HepG2 (cell line): ENCODE results near the gene CDC14B. TPM values are rescaled to one million over a fixed set of nuclear protein-coding genes. Genes with fewer than 3 reads are reported as not detected.
"Not testable (repeated sequence)": the region's sequence is repeated elsewhere in the genome, so short reads cannot be mapped to it uniquely, and the experiment has no call there.

Source experiments
- ATAC-seq: fragments of 200-7000 bp; cut with Tn5 transposase; 3 replicates; pipeline ENCODE4 v1.9.1; 2020; ENCODE audit warnings: mild to moderate bottlenecking, moderate library complexity
- BruUV-seq: library from RNA; stranded (reverse); fragments of 400-500 nt; replicated peaks from 2 replicates; lab custom pipeline; 2021; lab: Mats Ljungman, UMichigan
- CTCF ChIA-PET: fragments of 300-600 bp; formaldehyde crosslinking; extraction: SDS; loops from one replicate; lab custom pipeline; 2021; ENCODE audit warnings: low total read pairs, inconsistent platforms, low intra/inter-chr PET ratio; lab: Yijun Ruan, JAX
- POLR2A ChIA-PET: fragments of 350-600 bp; sonication (Branson Sonifier 250); formaldehyde crosslinking; loops from one replicate; lab custom pipeline; 2020; ENCODE audit warnings: antibody characterized with exemption, inconsistent platforms; lab: Yijun Ruan, JAX
- DNase-seq: peaks from one replicate; pipeline ENCODE4 v3.0.0-alpha.2; 2015; ENCODE audit warnings: low spot score
- FAIRE-seq: peaks from 3 replicates; lab custom pipeline; 2011; peaks lifted over from hg19 to GRCh38; lab: Jason Lieb, UNC
- H2AFZ ChIP-seq: one replicate; pipeline ENCODE4 v1.6.1; 2011; ENCODE audit warnings: low read length, inconsistent platforms
- H3K27ac ChIP-seq: fragments of 300-600 bp; 3 replicates; pipeline ENCODE4 v1.8.0; 2011; ENCODE audit warnings: mixed run types, mild to moderate bottlenecking, mixed read lengths, low read length, inconsistent platforms; ENCODE audit not compliant: insufficient read depth; ENCODE audit errors: extremely low read length
- H3K27me3 ChIP-seq, 2 experiments: fragments of 200-600 bp in 1 of 2; 2 replicates in 1 of 2; 3 replicates in 1 of 2; pipeline versions ENCODE4 v1.6.0 to v1.8.0; 2011; ENCODE audit warnings: low read length in 2 of 2, mild to moderate bottlenecking in 2 of 2, moderate library complexity in 2 of 2, inconsistent platforms in 1 of 2; ENCODE audit not compliant: insufficient read depth in 2 of 2, control insufficient read depth in 1 of 2
- H3K36me3 ChIP-seq, 2 experiments: fragments of 200-600 bp in 1 of 2; replicated peaks in 1 of 2; 2 replicates in 1 of 2; 3 replicates in 1 of 2; pipeline versions ENCODE4 v1.5.1 to v1.8.0; 2011; ENCODE audit warnings: low read length in 2 of 2, inconsistent platforms in 1 of 2; ENCODE audit not compliant: insufficient read depth in 2 of 2, control insufficient read depth in 1 of 2
- H3K4me1 ChIP-seq: 2 replicates; pipeline ENCODE4 v1.5.1; 2012; ENCODE audit warnings: low read length, inconsistent platforms; ENCODE audit not compliant: insufficient read depth
- H3K4me2 ChIP-seq: 2 replicates; pipeline ENCODE4 v1.6.0; 2011; ENCODE audit warnings: low read depth, low read length, inconsistent platforms
- H3K4me3 ChIP-seq, 3 experiments: fragments of 200-600 bp in 1 of 3; sonication (generic), shearing (Covaris generic) in 1 of 3; replicated peaks in 1 of 3; 2 replicates each; pipeline ENCODE4 v1.5.1; 2011 to 2016; ENCODE audit warnings: low read length in 3 of 3, inconsistent platforms in 2 of 3, low read depth in 2 of 3, mild to moderate bottlenecking in 2 of 3, control low read depth in 1 of 3, mixed read lengths in 1 of 3; ENCODE audit not compliant: insufficient read depth in 1 of 3
- H3K79me2 ChIP-seq: one replicate; pipeline ENCODE4 v1.6.1; 2011; ENCODE audit warnings: low read length, inconsistent platforms; ENCODE audit not compliant: insufficient read depth
- H3K9ac ChIP-seq: 2 replicates; pipeline ENCODE4 v1.6.0; 2011; ENCODE audit warnings: mild to moderate bottlenecking, low read depth, low read length, inconsistent platforms; ENCODE audit not compliant: insufficient read depth
- H3K9me3 ChIP-seq: 2 replicates; pipeline ENCODE4 v1.5.1; 2012; ENCODE audit warnings: mild to moderate bottlenecking, low read length
- H4K20me1 ChIP-seq: 2 replicates; pipeline ENCODE4 v1.6.0; 2011; ENCODE audit warnings: inconsistent platforms, mild to moderate bottlenecking, low read length, moderate library complexity; ENCODE audit not compliant: insufficient read depth
- GABPB1 ChIP-seq: IDR thresholded peaks from 2 replicates; pipeline ENCODE4 v1.6.1; 2016; ENCODE audit warnings: mild to moderate bottlenecking, missing genetic modification reagents, moderate library complexity, missing compliant biosample characterization
- WGBS: methylation state at CpG from one replicate; pipeline ENCODE4 v1.1.6; 2017; ENCODE audit warnings: low lambda C conversion rate; 5-methylcytosine and 5-hydroxymethylcytosine counted together
- in situ Hi-C: cut with HindIII; loops from 2 replicates; pipeline ENCODE4 v1.10.0; 2017; ENCODE audit warnings: low pct_unique_long_range_greater_than_20kb; ENCODE audit not compliant: extremely low pct_ligation_motif_present
- intact Hi-C: fragments of 100-400 bp; cut with micrococcal nuclease; formaldehyde crosslinking; loops from one replicate; pipeline ENCODE4 v1.10.0; 2022; ENCODE audit not compliant: unreplicated experiment
- polyA plus RNA-seq, 8 experiments: library from polyadenylated mRNA; depleted of rRNA in 3 of 8; stranded (reverse) in 7 of 8; unstranded in 1 of 8; fragments of >200 nt; fragmentation: Illumina TruSeq in 4 of 8; extraction: Trizol in 4 of 8; gene quantifications; 2 replicates each; pipeline versions ENCODE4 v1.2.1 to v1.2.3, GENCODE V29; 2011 to 2016; ENCODE audit warnings: low read depth in 4 of 8, missing spikeins in 1 of 8, mixed read lengths in 1 of 8; ENCODE audit not compliant: insufficient read depth in 1 of 8
- total RNA-seq, 5 experiments: library from RNA; depleted of rRNA; stranded (reverse); fragments of >200 nt; fragmentation: Illumina TruSeq; extraction: Trizol; gene quantifications; 2 replicates each; pipeline ENCODE4 v1.2.3, GENCODE V29; 2016; ENCODE audit warnings: low read depth in 1 of 5

CDC14B gene
- total and polyA plus RNA-seq, 2 of the 13 experiments (the other 11 are each of a cell fraction or from before 2014, with no cell fraction given): 25.8 to 33.3 TPM

DNA sequence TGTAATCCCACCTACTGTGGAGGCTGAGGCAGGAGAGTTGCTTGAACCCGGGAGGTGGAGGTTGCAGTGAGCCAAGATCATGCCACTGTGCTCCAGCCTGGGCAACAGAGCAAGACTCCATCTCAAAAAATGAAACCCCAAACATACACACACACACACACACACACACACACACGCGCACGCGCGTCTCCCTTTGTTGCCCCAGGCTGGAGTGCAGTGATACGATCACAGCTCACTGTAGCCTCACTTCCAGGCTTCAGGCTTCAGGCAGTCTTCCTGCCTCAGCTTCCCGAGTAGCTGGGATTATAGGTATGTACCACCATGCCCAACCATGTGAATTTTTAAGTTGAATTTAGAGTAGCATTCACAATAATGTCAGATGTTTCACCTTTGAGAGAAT is 13.9 kb upstream of the CDC14B start:
- CTCF ChIA-PET, FAIRE-seq: not testable (repeated sequence)

GRCh38 chr9:96626912-96627311 is 7.3 kb upstream of the CDC14B start:
- no peak overlapping the region for H3K27ac ChIP-seq
- no peaks in the 10 kb centered on the region for H3K36me3 ChIP-seq
- ATAC-seq (no peak), DNase-seq (no peak), FAIRE-seq (no peak)
- no peaks in the 10 kb centered on the region for H4K20me1 ChIP-seq
- in situ Hi-C loops: no loop called here
- POLR2A ChIA-PET: no interaction called here
- peaks cover 7% of the 10 kb centered on the region for H3K4me1 ChIP-seq
- no peak for TF ChIP-seq GABPB1 (CRISPR knock-in tag)
- H3K4me3 ChIP-seq: no peak overlapping the region
- no peak overlapping the region for H2AFZ ChIP-seq
- no peaks in the 10 kb centered on the region; a peak in 2 of 5 replicates for H3K27me3 ChIP-seq
- CTCF ChIA-PET: no interaction called here
- no peaks in the 10 kb centered on the region for H3K9me3 ChIP-seq
- H3K79me2 ChIP-seq: no peaks in the 10 kb centered on the region
- intact Hi-C loops: no loop called here
- no TSS peak for BruUV-seq
- no peak overlapping the region for H3K4me2 ChIP-seq
- no peak overlapping the region for H3K9ac ChIP-seq
- WGBS: 67% methylated on average over 6 of the region's 6 CpGs

More for the DNA sequence above, 13.9 kb upstream of the CDC14B start:
- WGBS: 80% methylated on average over 8 of the region's 8 CpGs
- H3K4me3 ChIP-seq, H4K20me1 ChIP-seq, H3K27me3 ChIP-seq, H3K4me2 ChIP-seq, H3K36me3 ChIP-seq, H3K79me2 ChIP-seq, DNase-seq, H3K4me1 ChIP-seq, ATAC-seq, POLR2A ChIA-PET, H3K9me3 ChIP-seq, BruUV-seq, in situ Hi-C loops, intact Hi-C loops, H3K9ac ChIP-seq, H2AFZ ChIP-seq, H3K27ac ChIP-seq: not testable (repeated sequence)
